Astrocyte of the hippocampus (primary cell): ENCODE measurements around the gene GALNS.

Experiments
- DNase-seq: peaks from one replicate; pipeline ENCODE4 v3.0.0; 2011; ENCODE audit warnings: low read depth, low spot score

GALNS gene

GRCh38 chr16:88817785-88818574 lies 38.8 kb downstream of the GALNS start:
- no peak for DNase-seq

GRCh38 chr16:88816736-88817535 lies 39.8 kb downstream of the GALNS start:
- no peak for DNase-seq

- DNase-seq, result peak; percentile 52
Measured at GRCh38 chr16:88815901-88816589, 40.7 kb downstream of the GALNS start.

- no peak for DNase-seq
Measured at GRCh38 chr16:88815227-88815626, 41.5 kb downstream of the GALNS start.

- no peak for DNase-seq
Measured at GRCh38 chr16:88814144-88814502, 42.6 kb downstream of the GALNS start.

GRCh38 chr16:88813269-88814143 lies 43.2 kb downstream of the GALNS start:
- DNase-seq, result no peak

GRCh38 chr16:88812513-88813268 lies 44.1 kb downstream of the GALNS start:
- DNase-seq, result peak; percentile 27

GRCh38 chr16:88811769-88812512 lies 44.8 kb downstream of the GALNS start, which contains the start of gene APRT:
TSS of gene APRT (minus strand) at chr16:88811928. CDS start at chr16:88811899, 29 bp downstream.
- DNase-seq, result peak; percentile 98

- peak; percentile 91 for DNase-seq
Measured at GRCh38 chr16:88810912-88811768, 45.6 kb downstream of the GALNS start.

- no peak for DNase-seq
Measured at GRCh38 chr16:88810166-88810911, 46.4 kb downstream of the GALNS start.

GRCh38 chr16:88809676-88810165 lies 47.0 kb downstream of the GALNS start:
- no peak for DNase-seq

GRCh38 chr16:88809068-88809675 lies 47.6 kb downstream of the GALNS start:
- DNase-seq, result no peak

- no peak for DNase-seq
Measured at GRCh38 chr16:88807626-88808453, 48.9 kb downstream of the GALNS start.

GRCh38 chr16:88807142-88807625 lies 49.6 kb downstream of the GALNS start:
- no peak for DNase-seq

- DNase-seq, result no peak
Measured at GRCh38 chr16:88806491-88807111, 50.1 kb downstream of the GALNS start.

- no peak for DNase-seq
Measured at GRCh38 chr16:88805887-88806393, 50.8 kb downstream of the GALNS start.
